H7 (cell line): Measurements from ENCODE around the gene CREBBP. TPM values are rescaled to one million over a fixed set of nuclear protein-coding genes. Genes with fewer than 3 reads are reported as not detected.
A peak's percentile ranks its signal among the peaks of the same experiment; 100 is the strongest.

Experiments
- DNase-seq: peaks from one replicate; pipeline ENCODE4 v3.0.0; 2012
- H3K27me3 ChIP-seq: 2 replicates; pipeline ENCODE4 v1.6.0; 2011; ENCODE audit warnings: mild to moderate bottlenecking, low read length; ENCODE audit not compliant: control insufficient read depth, insufficient read depth
- H3K36me3 ChIP-seq: replicated peaks from 2 replicates; pipeline ENCODE4 v1.5.1; 2011; ENCODE audit warnings: low read length; ENCODE audit not compliant: control insufficient read depth, insufficient read depth
- H3K4me3 ChIP-seq: 2 replicates; pipeline ENCODE4 v1.5.1; 2011; ENCODE audit warnings: low read depth, mild to moderate bottlenecking, control low read depth, low read length, moderate library complexity; ENCODE audit not compliant: insufficient read depth
- total RNA-seq: library from RNA; depleted of rRNA; stranded (reverse); fragments of >200 nt; shearing (Covaris generic); gene quantifications from 2 replicates; pipeline ENCODE4 v1.2.3, GENCODE V29; 2014

The CREBBP gene
- total RNA-seq, 1 experiment from 2014 or later = 11.7 TPM

DNA sequence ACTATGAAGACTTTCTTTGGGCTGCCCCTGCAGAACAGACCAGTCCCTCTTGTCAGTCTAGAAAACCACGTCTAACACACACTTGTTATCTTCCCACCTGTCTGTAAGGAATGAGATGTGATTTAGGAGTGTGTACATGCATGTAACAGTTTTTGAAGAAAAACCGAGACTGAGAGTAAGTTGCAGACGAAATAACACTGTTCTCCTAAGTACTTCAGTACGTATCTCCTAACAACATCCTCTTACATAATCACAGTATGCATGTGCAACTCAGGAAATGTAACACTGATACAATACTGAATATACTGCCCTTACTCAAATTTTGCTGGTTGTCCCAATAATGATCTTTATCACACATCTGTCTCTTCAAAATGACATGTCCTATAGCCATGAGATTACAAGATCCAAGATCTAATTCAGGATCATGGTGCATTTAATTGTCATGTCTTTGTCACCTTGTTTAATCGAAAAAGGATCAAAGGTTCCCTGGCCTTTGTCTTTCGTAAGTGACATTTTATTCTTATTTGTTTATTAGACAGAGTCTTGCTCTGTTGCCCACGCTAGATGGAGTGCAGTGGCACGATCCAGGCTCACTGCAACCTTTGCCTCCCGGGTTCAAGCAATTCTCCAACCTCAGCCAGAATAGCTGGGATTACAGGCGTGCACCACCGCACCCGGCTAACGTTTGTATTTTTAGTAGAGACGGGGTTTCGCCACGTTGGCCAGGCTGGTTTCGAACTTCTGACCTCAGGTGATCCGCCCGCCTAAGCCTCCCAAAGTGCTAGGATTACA is 25.6 kb downstream of the CREBBP start:
- no peak for DNase-seq
- H3K36me3 ChIP-seq = peaks cover 2% of the 10 kb centered on the region; the same call in 1 of the 2 replicates
- no peak overlapping the region for H3K4me3 ChIP-seq
- no peaks in the 10 kb centered on the region for H3K27me3 ChIP-seq

- Histone ChIP-seq H3K27me3 (no peaks in the 10 kb centered on the region), H3K36me3 (peaks cover 6% of the 10 kb centered on the region), H3K4me3 (no peak overlapping the region)
- DNase-seq = peak; percentile 33
Measured at GRCh38 chr16:3850544-3850899, 30.0 kb downstream of the CREBBP start.

GRCh38 chr16:3849751-3850543 is 30.6 kb downstream of the CREBBP start:
- Histone ChIP-seq H3K4me3 (no peak overlapping the region), H3K36me3 (peaks cover 6% of the 10 kb centered on the region), H3K27me3 (no peaks in the 10 kb centered on the region)
- no peak for DNase-seq

DNA sequence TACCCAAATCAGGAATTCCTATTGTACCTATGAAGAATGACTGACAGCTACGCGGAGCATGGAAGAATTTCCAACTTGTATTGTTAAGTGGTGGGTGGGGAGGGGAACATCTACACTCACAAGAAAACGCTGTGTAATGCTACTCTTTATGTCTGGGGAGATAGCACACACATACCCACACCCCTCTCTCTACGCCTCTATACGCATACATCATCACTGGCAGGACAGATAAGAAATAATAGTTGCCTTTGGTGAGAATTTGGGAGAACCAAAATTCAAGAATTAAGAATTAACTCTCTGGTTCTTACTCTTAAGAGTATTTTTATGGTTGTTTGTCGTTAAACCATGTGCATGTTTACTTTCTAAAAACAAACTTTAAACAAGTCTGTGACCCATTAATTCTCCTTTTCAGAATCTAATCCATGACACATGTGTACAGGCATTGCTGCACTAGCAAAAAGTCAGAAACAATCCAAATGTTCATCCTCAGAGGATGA is 33.9 kb downstream of the CREBBP start:
- Histone ChIP-seq H3K4me3 (no peak overlapping the region), H3K36me3 (peaks cover 6% of the 10 kb centered on the region), H3K27me3 (no peaks in the 10 kb centered on the region)
- DNase-seq = no peak

- Histone ChIP-seq H3K27me3 (no peaks in the 10 kb centered on the region), H3K4me3 (no peak overlapping the region), H3K36me3 (peaks cover 6% of the 10 kb centered on the region)
- no peak for DNase-seq
Measured at GRCh38 chr16:3846087-3846486, 34.4 kb downstream of the CREBBP start.

- H3K27me3 ChIP-seq = no peaks in the 10 kb centered on the region
- no peaks in the 10 kb centered on the region for H3K36me3 ChIP-seq
- peak; percentile 42 for DNase-seq
- no peak overlapping the region for H3K4me3 ChIP-seq
Measured at GRCh38 chr16:3842994-3843393, 37.5 kb downstream of the CREBBP start.

DNA sequence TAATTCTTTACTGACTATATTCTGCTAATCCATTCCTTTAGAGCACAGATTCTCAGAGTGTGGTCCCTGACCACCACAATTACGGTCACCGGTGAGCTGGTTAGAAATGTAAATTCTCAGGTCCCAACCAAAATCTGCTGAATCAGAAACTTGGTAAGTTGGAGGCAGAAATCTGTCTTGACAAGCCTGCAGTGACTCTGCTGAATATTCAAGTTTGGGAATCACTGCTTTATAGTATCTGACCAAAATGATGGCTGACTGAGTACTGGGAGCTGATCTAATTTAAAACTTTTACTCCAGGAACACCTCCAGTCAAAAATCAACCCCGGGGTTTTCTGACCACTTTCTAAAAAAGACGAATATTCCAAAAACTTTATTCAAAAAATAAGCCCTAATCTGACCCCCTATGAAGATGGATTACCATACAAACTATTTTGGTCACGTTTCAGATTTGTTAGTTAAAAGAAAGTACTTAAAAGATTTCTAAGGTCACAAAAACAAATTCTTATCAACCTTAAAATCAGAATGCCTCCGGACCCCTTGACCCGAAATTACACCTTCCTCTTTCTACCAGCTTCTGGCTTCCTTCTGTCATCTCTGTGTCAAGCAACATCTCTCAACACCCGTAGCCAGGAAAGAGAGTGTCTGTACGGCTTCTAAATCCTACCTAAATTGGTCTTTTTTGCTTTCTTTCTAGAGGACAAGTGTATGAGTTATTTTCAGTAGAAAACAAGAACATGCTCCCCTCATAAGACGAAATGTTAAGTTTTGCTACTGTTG is 38.6 kb downstream of the CREBBP start:
- no peak overlapping the region for H3K4me3 ChIP-seq
- peak; percentile 30 for DNase-seq
- H3K27me3 ChIP-seq = no peaks in the 10 kb centered on the region
- no peaks in the 10 kb centered on the region for H3K36me3 ChIP-seq

- DNase-seq = no peak
- H3K36me3 ChIP-seq = no peaks in the 10 kb centered on the region
- no peak overlapping the region for H3K4me3 ChIP-seq
- no peaks in the 10 kb centered on the region for H3K27me3 ChIP-seq
Measured at GRCh38 chr16:3839402-3840184, 40.9 kb downstream of the CREBBP start.

GRCh38 chr16:3838600-3839401 is 41.7 kb downstream of the CREBBP start:
- no peak for DNase-seq

DNA sequence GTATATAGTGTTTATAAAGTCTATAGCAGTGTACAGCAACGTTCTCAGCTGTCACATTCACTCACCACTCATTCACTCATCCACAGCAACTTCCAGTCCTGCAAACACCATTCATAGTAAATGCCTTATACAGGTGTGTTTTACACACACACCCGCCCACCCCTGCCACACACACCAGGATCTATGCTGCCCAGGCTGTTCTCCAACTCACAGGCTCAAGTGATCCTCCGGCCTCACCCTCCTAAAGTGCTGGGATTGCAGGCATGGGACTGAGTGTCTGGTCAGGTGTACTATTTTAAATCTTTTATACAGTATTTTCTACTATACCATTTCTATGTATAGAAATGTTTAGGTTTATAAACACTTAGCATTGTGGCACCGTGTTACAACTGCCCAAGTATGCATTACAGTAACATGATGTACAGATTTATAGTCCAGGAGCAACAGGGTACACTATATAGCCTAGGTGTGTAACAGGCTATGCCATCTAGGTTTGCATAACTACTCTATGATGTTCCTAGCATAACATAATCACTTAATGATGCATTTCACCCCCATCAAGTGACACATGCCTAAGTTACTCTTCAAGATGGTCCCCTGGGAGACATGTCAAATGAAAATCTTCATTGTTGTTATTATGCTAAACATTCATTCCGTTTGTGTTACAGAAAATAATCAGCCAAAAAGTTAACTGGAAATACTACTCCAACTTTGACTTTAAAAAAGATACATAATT is 42.5 kb downstream of the CREBBP start:
- Histone ChIP-seq H3K27me3 (no peaks in the 10 kb centered on the region), H3K36me3 (no peaks in the 10 kb centered on the region), H3K4me3 (no peak overlapping the region)
- no peak for DNase-seq

More at GRCh38 chr16:3838600-3839401, 41.7 kb downstream of the CREBBP start:
- H3K27me3 ChIP-seq = no peaks in the 10 kb centered on the region
- H3K36me3 ChIP-seq = no peaks in the 10 kb centered on the region
- no peak overlapping the region for H3K4me3 ChIP-seq

DNA sequence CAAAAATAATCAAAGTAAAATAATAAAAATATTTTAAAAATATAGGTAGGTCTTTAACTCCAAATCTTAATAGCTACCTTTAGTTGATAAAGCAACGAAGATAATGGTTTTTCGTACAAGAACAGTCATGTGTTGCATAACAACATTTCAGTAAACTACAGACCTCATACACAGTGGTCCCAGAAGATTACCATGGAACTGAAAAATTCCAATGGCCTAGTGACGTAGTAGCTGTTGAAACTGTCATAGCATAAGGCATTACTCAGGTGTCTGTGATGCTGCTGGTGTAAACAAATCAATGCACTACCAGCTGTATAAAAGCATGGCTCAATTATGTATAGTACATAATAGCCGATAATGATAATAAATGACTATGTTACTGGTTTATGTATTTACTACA is 43.9 kb downstream of the CREBBP start:
- H3K4me3 ChIP-seq = no peak overlapping the region
- H3K36me3 ChIP-seq = no peaks in the 10 kb centered on the region
- no peak for DNase-seq
- H3K27me3 ChIP-seq = no peaks in the 10 kb centered on the region

DNA sequence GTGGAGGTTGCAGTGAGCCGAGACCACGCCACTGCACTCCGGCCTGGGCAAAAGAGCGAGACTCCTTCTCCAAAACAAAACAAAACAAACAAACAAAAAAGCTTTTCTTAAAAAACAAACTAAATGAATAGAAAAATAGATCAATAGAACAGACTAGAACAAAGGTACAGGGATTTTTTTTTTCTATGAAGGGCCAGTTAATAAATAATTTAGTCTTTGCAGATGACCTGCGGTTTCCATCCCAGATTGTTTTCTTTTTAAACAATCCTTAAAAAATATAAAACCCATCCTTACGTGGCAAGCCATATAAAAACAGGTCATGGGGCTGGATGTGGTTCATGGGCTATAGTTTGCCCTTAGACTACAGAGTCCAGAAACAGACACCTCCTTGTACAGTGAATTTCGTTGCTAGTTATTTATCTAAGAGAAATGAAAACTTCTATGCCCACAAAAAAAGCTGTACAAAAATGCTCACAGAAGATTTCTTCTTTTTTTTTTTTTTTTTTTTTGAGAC is 45.4 kb downstream of the CREBBP start:
- H3K27me3 ChIP-seq = no peaks in the 10 kb centered on the region
- no peak overlapping the region for H3K4me3 ChIP-seq
- no peaks in the 10 kb centered on the region for H3K36me3 ChIP-seq
- DNase-seq = no peak

- no peak for DNase-seq
- Histone ChIP-seq H3K27me3 (no peaks in the 10 kb centered on the region), H3K4me3 (no peak overlapping the region), H3K36me3 (no peaks in the 10 kb centered on the region)
Measured at GRCh38 chr16:3832668-3833067, 47.8 kb downstream of the CREBBP start.
